Panc1 (cell line): ENCODE measurements around the gene NFIB.

Experiments used
- POLR2AphosphoS5 ChIP-seq: IDR thresholded peaks from 2 replicates; pipeline ENCODE4 v1.6.1; 2012; ENCODE audit warnings: mild to moderate bottlenecking, low read depth, low read length, moderate library complexity
- SIN3A ChIP-seq: IDR thresholded peaks from 2 replicates; pipeline ENCODE4 v1.6.1; 2012; ENCODE audit warnings: low read depth, mild to moderate bottlenecking, low read length, moderate library complexity, borderline replicate concordance; ENCODE audit not compliant: insufficient read depth
- TCF7L2 ChIP-seq: IDR thresholded peaks from 2 replicates; pipeline ENCODE4 v1.6.1; 2011; ENCODE audit warnings: mild to moderate bottlenecking, low read depth, low read length, inconsistent platforms
- TF ChIP-seq, protein P1 (sequence below): fragments of 450-650 bp; IDR thresholded peaks from 2 replicates; pipeline ENCODE4 v1.5.1; 2017; ENCODE audit warnings: mild to moderate bottlenecking
- TF ChIP-seq, protein P2 (sequence below), 2 experiments: IDR thresholded peaks; 2 replicates each; pipeline ENCODE4 v1.6.1; 2011 to 2012; ENCODE audit warnings: low read depth in 2 of 2, control low read depth in 1 of 2, low read length in 1 of 2, mild to moderate bottlenecking in 1 of 2, moderate library complexity in 1 of 2; ENCODE audit not compliant: insufficient read depth in 1 of 2

DNA sequence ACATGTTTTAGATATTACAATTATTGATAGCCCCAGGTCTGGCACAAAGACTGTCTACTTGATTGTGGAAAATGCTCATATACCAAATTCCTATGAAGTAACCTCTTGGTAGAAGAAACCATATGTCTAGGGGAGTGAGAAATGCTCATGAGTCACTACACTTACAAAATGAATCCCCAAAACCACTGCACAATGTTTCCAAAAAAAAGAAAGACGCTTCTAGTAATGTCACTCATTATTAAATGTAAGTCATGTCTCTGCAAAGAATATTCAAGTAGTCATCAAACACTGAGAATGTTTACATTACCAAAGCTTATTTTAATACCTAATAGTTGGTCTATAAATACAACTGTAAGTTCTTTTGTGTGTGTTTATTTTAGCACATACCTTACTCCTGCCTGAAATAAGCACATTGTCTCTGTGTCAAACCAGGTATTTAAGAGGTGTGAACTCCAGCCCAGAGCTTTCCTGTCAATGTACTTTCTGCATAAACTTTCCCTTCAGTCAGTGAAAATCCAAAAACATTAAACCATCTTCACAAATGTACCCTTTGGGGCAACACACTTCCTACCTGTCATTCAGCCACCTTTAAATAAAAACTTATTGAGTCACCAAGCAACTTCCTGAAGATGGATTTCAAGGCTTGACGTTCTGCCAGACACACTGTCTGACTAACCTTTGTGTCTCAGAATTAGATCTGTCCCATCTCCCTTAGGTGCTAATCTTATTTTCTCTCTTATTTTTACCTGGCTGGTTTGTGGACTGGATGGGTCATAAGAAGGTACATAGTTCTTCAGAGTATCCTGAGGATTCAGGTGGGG lies 194.0 kb downstream of the NFIB start:
- TF ChIP-seq, protein P1, sequence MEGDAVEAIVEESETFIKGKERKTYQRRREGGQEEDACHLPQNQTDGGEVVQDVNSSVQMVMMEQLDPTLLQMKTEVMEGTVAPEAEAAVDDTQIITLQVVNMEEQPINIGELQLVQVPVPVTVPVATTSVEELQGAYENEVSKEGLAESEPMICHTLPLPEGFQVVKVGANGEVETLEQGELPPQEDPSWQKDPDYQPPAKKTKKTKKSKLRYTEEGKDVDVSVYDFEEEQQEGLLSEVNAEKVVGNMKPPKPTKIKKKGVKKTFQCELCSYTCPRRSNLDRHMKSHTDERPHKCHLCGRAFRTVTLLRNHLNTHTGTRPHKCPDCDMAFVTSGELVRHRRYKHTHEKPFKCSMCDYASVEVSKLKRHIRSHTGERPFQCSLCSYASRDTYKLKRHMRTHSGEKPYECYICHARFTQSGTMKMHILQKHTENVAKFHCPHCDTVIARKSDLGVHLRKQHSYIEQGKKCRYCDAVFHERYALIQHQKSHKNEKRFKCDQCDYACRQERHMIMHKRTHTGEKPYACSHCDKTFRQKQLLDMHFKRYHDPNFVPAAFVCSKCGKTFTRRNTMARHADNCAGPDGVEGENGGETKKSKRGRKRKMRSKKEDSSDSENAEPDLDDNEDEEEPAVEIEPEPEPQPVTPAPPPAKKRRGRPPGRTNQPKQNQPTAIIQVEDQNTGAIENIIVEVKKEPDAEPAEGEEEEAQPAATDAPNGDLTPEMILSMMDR = no peak
- TF ChIP-seq POLR2AphosphoS5 = no peak
- TF ChIP-seq TCF7L2 = no peak
- TF ChIP-seq, protein P2, sequence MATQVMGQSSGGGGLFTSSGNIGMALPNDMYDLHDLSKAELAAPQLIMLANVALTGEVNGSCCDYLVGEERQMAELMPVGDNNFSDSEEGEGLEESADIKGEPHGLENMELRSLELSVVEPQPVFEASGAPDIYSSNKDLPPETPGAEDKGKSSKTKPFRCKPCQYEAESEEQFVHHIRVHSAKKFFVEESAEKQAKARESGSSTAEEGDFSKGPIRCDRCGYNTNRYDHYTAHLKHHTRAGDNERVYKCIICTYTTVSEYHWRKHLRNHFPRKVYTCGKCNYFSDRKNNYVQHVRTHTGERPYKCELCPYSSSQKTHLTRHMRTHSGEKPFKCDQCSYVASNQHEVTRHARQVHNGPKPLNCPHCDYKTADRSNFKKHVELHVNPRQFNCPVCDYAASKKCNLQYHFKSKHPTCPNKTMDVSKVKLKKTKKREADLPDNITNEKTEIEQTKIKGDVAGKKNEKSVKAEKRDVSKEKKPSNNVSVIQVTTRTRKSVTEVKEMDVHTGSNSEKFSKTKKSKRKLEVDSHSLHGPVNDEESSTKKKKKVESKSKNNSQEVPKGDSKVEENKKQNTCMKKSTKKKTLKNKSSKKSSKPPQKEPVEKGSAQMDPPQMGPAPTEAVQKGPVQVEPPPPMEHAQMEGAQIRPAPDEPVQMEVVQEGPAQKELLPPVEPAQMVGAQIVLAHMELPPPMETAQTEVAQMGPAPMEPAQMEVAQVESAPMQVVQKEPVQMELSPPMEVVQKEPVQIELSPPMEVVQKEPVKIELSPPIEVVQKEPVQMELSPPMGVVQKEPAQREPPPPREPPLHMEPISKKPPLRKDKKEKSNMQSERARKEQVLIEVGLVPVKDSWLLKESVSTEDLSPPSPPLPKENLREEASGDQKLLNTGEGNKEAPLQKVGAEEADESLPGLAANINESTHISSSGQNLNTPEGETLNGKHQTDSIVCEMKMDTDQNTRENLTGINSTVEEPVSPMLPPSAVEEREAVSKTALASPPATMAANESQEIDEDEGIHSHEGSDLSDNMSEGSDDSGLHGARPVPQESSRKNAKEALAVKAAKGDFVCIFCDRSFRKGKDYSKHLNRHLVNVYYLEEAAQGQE (IDR thresholded peaks at IDR 0.05; ENCODE audit: insufficient read depth in 1 of 2, low read depth in 2 of 2, low read length in 1 of 2) = no peak
- no peak for TF ChIP-seq SIN3A
